HG03135 (cell line): ENCODE results near the gene RNF32.

Experiments used
- ATAC-seq: cut with Tn5 transposase; IDR thresholded peaks from one replicate; pipeline ENCODE4 v1.9.1; 2021; ENCODE audit warnings: mild to moderate bottlenecking, moderate library complexity; ENCODE audit not compliant: unreplicated experiment

Gene RNF32

GRCh38 chr7:156640257-156640948, at the start of gene RNF32:
Gene RNF32 (plus strand): TSS chr7:156640774. CDS start chr7:156643878, 3,104 bp downstream.
- peak; percentile 87 for ATAC-seq

- ATAC-seq, result no peak
Observed at GRCh38 chr7:156592155-156592884, 48.3 kb upstream of the RNF32 start.

- ATAC-seq, result no peak
Observed at GRCh38 chr7:156594283-156595080, 46.1 kb upstream of the RNF32 start.

DNA sequence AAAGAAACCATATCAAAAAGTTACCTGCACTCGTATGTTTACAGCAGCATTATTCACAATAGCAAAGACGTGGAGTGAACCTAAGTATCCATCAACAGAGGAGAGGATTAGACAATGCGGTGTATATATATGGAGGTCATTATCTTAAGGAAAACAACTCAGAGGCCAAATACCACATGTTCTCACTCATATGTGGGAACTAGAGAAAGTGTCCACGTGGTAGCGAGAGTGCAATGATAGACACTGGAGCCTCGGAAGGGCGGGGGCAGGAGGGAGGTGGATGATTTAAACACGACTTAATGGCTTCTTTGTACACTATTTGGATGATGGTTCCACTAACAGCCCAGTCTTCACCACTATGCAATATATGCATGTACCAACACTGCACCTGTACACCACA, 40.1 kb upstream of the RNF32 start:
- ATAC-seq, result no peak

GRCh38 chr7:156602283-156602682, 38.3 kb upstream of the RNF32 start:
- ATAC-seq, result no peak

DNA sequence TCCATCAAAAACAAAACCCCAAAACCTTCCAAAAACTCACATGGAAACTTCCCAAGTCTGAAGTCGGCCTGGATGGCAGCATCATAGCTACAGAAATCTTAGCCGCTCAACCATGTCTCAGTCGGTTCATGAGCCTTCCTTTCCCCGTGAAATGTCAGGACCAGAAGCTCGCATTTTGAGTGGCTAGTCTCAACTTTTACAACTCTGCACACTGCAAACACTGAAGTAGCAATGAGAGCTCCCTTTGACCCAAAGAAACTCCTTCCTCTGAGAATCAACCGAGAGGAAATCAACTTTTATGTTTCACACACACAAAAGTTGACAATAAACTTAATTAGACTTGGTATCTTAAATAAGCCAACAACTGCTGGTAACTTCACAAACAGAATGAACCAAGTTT, 37.6 kb upstream of the RNF32 start:
- ATAC-seq, result no peak

DNA sequence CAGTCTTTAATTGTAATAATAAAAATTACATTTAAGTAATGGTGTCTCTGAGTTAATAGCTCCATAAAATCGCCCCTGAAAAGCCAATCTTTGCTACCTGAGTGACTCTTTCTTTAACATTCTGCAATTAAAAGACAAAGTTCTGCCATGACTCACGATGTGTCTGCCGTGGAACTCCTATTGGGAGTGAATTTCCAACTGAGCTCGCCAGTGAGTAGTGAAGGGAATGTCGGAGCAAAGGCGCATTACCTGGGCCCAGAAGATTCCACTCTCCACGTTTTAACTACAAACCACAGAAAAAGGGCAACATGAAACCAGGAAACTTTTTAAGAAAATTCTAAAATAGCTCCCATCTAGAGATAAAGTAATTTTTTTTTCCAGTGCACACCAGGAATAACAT, 36.9 kb upstream of the RNF32 start:
- ATAC-seq, result no peak

DNA sequence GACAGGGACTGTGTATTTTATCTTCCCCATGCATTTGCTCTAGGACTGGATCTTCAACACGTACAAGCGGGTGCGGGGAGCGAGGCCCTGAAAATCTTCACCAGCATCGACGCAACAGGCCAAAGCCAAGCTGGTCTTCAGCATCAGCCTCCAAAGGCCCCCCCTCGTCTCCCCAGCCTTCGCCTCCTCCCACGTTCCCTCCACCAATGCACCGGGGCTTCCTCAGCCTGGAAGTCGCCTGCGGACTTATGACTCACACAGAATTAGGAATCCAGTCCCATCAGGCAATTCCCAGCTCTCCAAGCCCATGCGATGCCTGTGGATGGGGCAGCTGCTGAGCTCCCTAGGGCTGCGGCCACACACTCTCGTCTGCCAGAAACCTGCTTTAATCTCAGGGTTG, 36.3 kb upstream of the RNF32 start:
- no peak for ATAC-seq

- no peak for ATAC-seq
Observed at GRCh38 chr7:156604836-156605695, 35.5 kb upstream of the RNF32 start.

DNA sequence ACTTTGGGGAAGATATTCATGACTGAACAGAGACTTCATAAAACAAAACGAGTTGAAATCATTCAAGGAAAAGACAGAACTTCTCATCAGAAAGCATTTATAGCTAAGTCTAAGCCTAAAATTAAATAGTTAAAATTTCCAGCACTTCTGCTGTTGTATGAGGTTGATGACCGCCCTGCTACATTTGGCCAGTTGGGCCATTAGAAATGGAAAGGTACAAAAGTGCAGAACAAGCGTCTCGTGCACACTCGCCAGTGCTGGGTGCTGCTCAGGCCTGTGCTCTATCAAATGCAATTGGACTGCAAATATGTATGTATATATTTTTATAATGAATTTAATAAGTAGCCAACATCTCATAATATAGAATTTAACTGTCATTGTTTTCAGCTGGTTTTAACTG, 34.4 kb upstream of the RNF32 start:
- no peak for ATAC-seq

DNA sequence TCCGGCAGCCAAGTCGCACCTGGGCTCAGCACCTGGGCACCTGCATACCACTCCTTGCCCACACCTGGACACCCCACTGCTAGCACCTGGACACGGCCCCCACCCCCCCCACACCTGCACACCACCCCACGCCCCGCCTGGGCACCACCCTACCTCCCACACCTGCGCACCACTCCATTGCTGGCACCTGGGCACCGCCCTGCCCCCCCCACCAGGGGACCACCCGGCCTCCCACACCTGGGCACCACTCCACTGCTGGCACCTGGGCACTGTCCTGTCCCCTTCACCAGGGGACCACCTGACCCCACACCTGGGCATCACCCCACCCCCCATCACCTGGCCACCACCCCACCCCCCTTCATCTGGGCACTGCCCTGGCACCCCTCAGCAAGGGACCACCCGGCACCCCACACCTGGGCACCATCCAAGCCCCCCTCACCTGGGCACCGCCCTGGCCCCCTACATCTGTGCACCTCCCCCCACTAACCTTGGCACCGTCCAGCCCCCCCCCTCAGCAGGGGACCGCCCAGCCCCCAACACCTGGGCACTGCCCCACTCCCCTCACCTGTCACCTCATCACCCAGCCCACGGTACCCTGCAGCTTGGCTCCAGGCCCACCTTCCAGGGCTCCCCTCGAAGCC, 33.8 kb upstream of the RNF32 start:
- ATAC-seq, result no peak

GRCh38 chr7:156607332-156608172, 33.0 kb upstream of the RNF32 start:
- ATAC-seq, result no peak

- no peak for ATAC-seq
Observed at GRCh38 chr7:156608173-156608478, 32.4 kb upstream of the RNF32 start.

- ATAC-seq, result no peak
Observed at GRCh38 chr7:156609010-156609877, 31.3 kb upstream of the RNF32 start.

GRCh38 chr7:156610130-156610529, 30.4 kb upstream of the RNF32 start:
- ATAC-seq, result no peak

- ATAC-seq, result no peak
Observed at GRCh38 chr7:156610601-156611000, 30.0 kb upstream of the RNF32 start.

- no peak for ATAC-seq
Observed at GRCh38 chr7:156611014-156612010, 29.3 kb upstream of the RNF32 start.
